OCI-LY3 (cell line): ENCODE data around the gene ZNF613.

Source experiments
- H2AFZ ChIP-seq: fragments of 200-600, 300-600 bp; shearing (Covaris generic); 2 replicates; pipeline ENCODE4 v1.6.0; 2014; ENCODE audit warnings: antibody characterized with exemption, low read depth, low read length
- H3K27ac ChIP-seq: fragments of 200-600, 300-600 bp; sonication (generic); 2 replicates; pipeline ENCODE4 v1.5.1; 2014; ENCODE audit warnings: mild to moderate bottlenecking, low read length, moderate library complexity, mixed read lengths
- H3K27me3 ChIP-seq: fragments of 200-600, 300-600 bp; sonication (generic); 2 replicates; pipeline ENCODE4 v1.6.1; 2014; ENCODE audit warnings: low read depth, low read length, mixed read lengths
- H3K36me3 ChIP-seq: fragments of 200-600, 300-600 bp; sonication (generic); replicated peaks from 2 replicates; pipeline ENCODE3; 2014; ENCODE audit warnings: low read depth, low read length, mixed read lengths
- H3K4me1 ChIP-seq: fragments of 300-600, 200-600 bp; sonication (generic); 2 replicates; pipeline ENCODE4 v1.6.1; 2014; ENCODE audit warnings: low read length, mixed read lengths
- H3K4me2 ChIP-seq: fragments of 200-600, 300-600 bp; sonication (generic); 2 replicates; pipeline ENCODE4 v1.6.1; 2014; ENCODE audit warnings: low read length, mixed read lengths
- H3K4me3 ChIP-seq: fragments of 300-600, 200-600 bp; sonication (generic); 2 replicates; pipeline ENCODE4 v1.5.1; 2014; ENCODE audit warnings: antibody characterized with exemption, mild to moderate bottlenecking, low read length, moderate library complexity
- H3K79me2 ChIP-seq: fragments of 300-600, 200-600 bp; shearing (Covaris generic); 2 replicates; pipeline ENCODE4 v1.6.1; 2014; ENCODE audit warnings: mild to moderate bottlenecking, low read length, mixed read lengths
- H3K9ac ChIP-seq: fragments of 300-600, 200-600 bp; shearing (Covaris generic); 2 replicates; pipeline ENCODE4 v1.6.0; 2014; ENCODE audit warnings: mild to moderate bottlenecking, low read length, moderate library complexity
- H3K9me3 ChIP-seq: fragments of 200-600, 300-600 bp; shearing (Covaris generic); 2 replicates; pipeline ENCODE4 v1.6.1; 2014; ENCODE audit warnings: low read length, mixed read lengths; ENCODE audit not compliant: insufficient read depth
- H4K20me1 ChIP-seq: fragments of 200-600, 300-600 bp; sonication (generic); 2 replicates; pipeline ENCODE4 v1.6.1; 2016; ENCODE audit warnings: low read length, mixed read lengths; ENCODE audit not compliant: insufficient read depth
- EZH2phosphoT487 ChIP-seq: fragments of 200-600 bp; shearing (Covaris generic); IDR thresholded peaks from 2 replicates; pipeline ENCODE4 v1.6.1; 2018; ENCODE audit warnings: antibody characterized with exemption, mixed run types, low read depth
- TF ChIP-seq, protein P1 (sequence below): fragments of 200-600, 300-600 bp; sonication (generic); IDR thresholded peaks from 2 replicates; pipeline ENCODE4 v1.5.1; 2014; ENCODE audit warnings: antibody characterized with exemption, low read length, low read depth

ZNF613 gene

DNA sequence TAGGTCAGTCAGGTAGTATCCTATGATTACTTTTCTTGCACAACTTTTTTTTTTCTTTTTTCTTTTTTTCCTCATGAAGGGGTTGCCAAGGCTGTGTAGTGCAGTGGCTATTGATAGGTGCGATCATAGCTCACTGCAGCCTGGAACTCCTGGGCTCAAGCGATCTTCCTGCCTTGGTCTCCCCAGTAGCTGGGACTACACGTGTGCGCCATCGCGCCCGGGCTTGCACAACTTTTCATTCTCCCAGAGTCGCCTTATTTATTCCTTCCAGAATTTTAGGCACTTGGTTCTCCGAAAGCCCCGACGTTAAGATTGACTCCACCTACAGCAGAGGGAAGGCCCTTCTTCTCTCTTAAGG is 867 bp upstream of the ZNF613 start:
- Histone ChIP-seq H3K27ac (0 out of 2 replicates have a peak overlapping the region, but pooled peaks have one; percentile 65), H3K4me3 (peak overlapping the region; percentile 89), H3K27me3 (no peaks in the 10 kb centered on the region), H2AFZ (peak overlapping the region; percentile 99), H3K9ac (peak overlapping the region; percentile 89; the same call in 1 of the 2 replicates), H3K36me3 (peaks cover 22% of the 10 kb centered on the region), H3K9me3 (peaks cover 34% of the 10 kb centered on the region), H3K4me1 (peaks cover 7% of the 10 kb centered on the region), H3K4me2 (peak overlapping the region; percentile 73), H4K20me1 (no peaks in the 10 kb centered on the region), H3K79me2 (peaks cover 10% of the 10 kb centered on the region)
- no peak for TF ChIP-seq EZH2phosphoT487
- TF ChIP-seq, protein P1, sequence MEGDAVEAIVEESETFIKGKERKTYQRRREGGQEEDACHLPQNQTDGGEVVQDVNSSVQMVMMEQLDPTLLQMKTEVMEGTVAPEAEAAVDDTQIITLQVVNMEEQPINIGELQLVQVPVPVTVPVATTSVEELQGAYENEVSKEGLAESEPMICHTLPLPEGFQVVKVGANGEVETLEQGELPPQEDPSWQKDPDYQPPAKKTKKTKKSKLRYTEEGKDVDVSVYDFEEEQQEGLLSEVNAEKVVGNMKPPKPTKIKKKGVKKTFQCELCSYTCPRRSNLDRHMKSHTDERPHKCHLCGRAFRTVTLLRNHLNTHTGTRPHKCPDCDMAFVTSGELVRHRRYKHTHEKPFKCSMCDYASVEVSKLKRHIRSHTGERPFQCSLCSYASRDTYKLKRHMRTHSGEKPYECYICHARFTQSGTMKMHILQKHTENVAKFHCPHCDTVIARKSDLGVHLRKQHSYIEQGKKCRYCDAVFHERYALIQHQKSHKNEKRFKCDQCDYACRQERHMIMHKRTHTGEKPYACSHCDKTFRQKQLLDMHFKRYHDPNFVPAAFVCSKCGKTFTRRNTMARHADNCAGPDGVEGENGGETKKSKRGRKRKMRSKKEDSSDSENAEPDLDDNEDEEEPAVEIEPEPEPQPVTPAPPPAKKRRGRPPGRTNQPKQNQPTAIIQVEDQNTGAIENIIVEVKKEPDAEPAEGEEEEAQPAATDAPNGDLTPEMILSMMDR = no peak

DNA sequence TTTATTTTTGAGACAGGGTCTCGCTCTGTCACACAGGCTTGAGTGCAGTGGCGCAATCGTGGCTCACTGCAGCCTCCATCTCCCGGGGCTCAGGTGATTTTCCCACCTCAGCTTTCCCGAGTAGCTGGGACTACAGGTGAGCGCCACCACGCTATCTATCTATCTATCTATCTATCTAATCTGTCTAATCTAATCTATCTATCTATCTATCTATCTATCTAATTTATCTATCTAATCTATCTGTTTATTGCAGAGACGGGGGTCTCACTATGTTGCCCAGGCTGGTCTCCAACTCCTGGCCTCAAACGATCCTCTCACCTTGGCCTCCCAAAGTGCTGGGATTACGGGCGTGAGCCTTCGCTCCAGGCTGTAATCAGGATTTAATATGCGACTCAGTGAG is 587 bp downstream of the ZNF613 start:
- Histone ChIP-seq H3K4me3 (peak overlapping the region; percentile 89), H3K79me2 (peaks cover 10% of the 10 kb centered on the region), H3K4me1 (peaks cover 7% of the 10 kb centered on the region), H3K9me3 (peaks cover 25% of the 10 kb centered on the region), H3K4me2 (peak overlapping the region; percentile 73), H2AFZ (peak overlapping the region; percentile 99; the same call in 1 of the 2 replicates), H3K9ac (peak overlapping the region; percentile 89), H3K27ac (no peak overlapping the region), H4K20me1 (no peaks in the 10 kb centered on the region), H3K36me3 (peaks cover 35% of the 10 kb centered on the region), H3K27me3 (no peaks in the 10 kb centered on the region)
- TF ChIP-seq, protein P1 = no peak
- no peak for TF ChIP-seq EZH2phosphoT487

DNA sequence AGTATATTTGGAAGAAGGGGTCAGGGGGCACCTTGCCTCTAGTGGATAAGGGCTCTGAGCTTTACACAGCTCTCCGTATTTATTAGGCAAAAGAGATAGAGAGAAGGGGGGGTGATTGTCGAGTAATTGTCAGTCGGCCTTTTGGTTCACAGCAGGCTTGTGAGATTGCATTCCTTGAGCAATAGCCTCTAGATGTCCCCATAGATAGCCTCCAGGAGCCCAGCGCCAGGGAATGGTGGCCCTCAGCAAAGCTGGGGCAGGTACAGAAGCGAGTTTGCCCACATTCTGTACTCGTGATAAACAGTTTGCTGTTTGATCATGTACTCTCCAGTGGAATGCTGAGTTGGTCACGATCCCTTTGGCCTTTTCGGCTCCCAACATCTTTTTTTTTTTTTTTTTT is 4.6 kb downstream of the ZNF613 start:
- Histone ChIP-seq H3K27me3 (no peaks in the 10 kb centered on the region), H3K36me3 (peaks cover 64% of the 10 kb centered on the region), H3K4me3 (no peak overlapping the region), H3K9ac (no peak overlapping the region), H3K79me2 (peaks cover 10% of the 10 kb centered on the region), H3K27ac (no peak overlapping the region), H3K4me1 (peaks cover 3% of the 10 kb centered on the region; the same call in 1 of the 2 replicates), H3K9me3 (peaks cover 14% of the 10 kb centered on the region; the same call in 1 of the 2 replicates), H3K4me2 (no peak overlapping the region), H4K20me1 (no peaks in the 10 kb centered on the region), H2AFZ (no peak overlapping the region)
- no peak for TF ChIP-seq EZH2phosphoT487
- TF ChIP-seq, protein P1 = no peak

DNA sequence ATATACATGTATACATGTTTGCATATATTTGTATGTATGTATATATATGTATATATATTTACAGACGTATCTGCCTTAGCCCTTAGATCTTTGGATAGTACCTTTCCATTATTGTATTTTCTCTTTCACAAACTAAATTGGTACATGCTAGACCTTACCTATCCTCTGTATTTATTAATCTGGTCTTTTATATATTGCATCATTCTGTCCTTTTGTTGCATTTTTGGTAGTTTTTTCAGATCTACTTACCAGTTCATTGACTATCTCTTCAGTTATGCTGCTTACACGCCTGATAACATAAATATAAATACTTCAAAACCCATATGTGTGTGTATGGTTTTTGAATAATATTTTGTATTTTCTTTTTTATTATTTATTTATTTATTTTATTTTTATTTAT is 11.7 kb downstream of the ZNF613 start:
- Histone ChIP-seq H3K9ac (no peak overlapping the region), H3K4me3 (no peak overlapping the region), H3K27ac (no peak overlapping the region), H3K4me1 (no peaks in the 10 kb centered on the region), H4K20me1 (no peaks in the 10 kb centered on the region), H3K9me3 (peaks cover 25% of the 10 kb centered on the region), H3K79me2 (no peaks in the 10 kb centered on the region), H3K36me3 (peaks cover 82% of the 10 kb centered on the region), H3K27me3 (no peaks in the 10 kb centered on the region), H3K4me2 (no peak overlapping the region), H2AFZ (no peak overlapping the region)
- TF ChIP-seq EZH2phosphoT487 = no peak
- TF ChIP-seq, protein P1 = no peak
